H1 (cell line): ENCODE results near the gene INPP5E. TPM values are rescaled to one million over a fixed set of nuclear protein-coding genes. Genes with fewer than 3 reads are reported as not detected.

Experiments used
- CHD7 ChIP-seq: fragments of 300-600 bp; sonication (generic); IDR thresholded peaks from 2 replicates; pipeline ENCODE4 v1.7.1; 2012; ENCODE audit warnings: low read length, moderate library complexity, mild to moderate bottlenecking, inconsistent platforms; ENCODE audit not compliant: insufficient replicate concordance
- SAP30 ChIP-seq: fragments of 300-600 bp; sonication (generic); IDR thresholded peaks from 2 replicates; pipeline ENCODE4 v1.7.1; 2012; ENCODE audit warnings: low read length, moderate library complexity, mild to moderate bottlenecking, inconsistent platforms; ENCODE audit not compliant: insufficient read depth, insufficient replicate concordance
- SIRT6 ChIP-seq: IDR thresholded peaks from one replicate; pipeline ENCODE4 v1.7.1; 2012; ENCODE audit warnings: low read length, inconsistent platforms
- polyA plus RNA-seq, 7 experiments: library from polyadenylated mRNA; depleted of rRNA in 3 of 7; stranded (reverse) in 5 of 7; unstranded in 2 of 7; fragments of >200 nt in 5 of 7; fragments of 200-250 nt in 2 of 7; gene quantifications; 1 replicate in 5 of 7; 2 replicates in 1 of 7; 4 replicates in 1 of 7; pipeline versions ENCODE4 v1.2.1 to v1.2.3, GENCODE V29; 2011 to 2013; ENCODE audit warnings: missing spikeins in 2 of 7, mixed read lengths in 2 of 7
- total RNA-seq: library from RNA; stranded (reverse); fragmentation: NEBNext Ultra II Directional; extraction: Animal tissue kit (Norgen Biotek cat#: 25700); gene quantifications from 2 replicates; pipeline ENCODE4 v1.2.1, GENCODE V29; 2021

INPP5E gene
- total and polyA plus RNA-seq, 2 of the 8 experiments (the other 6 are each of a cell fraction or from before 2014, with no cell fraction given) = 8.7 to 11.3 TPM

GRCh38 chr9:136383436-136383835, 56.2 kb downstream of the INPP5E start (continued):
- no peak for TF ChIP-seq CHD7
- TF ChIP-seq SAP30 = no peak
- no peak for TF ChIP-seq SIRT6
- TF ChIP-seq, all 59 proteins: peak for 0
